GM21515 (cell line): ENCODE measurements around the gene PAK2.
"Not testable (repeated sequence)": the region's sequence is repeated elsewhere in the genome, so short reads cannot be mapped to it uniquely, and the experiment has no call there.

ENCODE experiments used
- ATAC-seq: cut with Tn5 transposase; IDR thresholded peaks from one replicate; pipeline ENCODE4 v1.9.1; 2021; ENCODE audit not compliant: unreplicated experiment

Gene PAK2

GRCh38 chr3:196736670-196737374 is 2.8 kb upstream of the PAK2 start:
- ATAC-seq: no peak

GRCh38 chr3:196737655-196738054 is 2.0 kb upstream of the PAK2 start:
- ATAC-seq: no peak

- peak; percentile 2 for ATAC-seq
Observed at GRCh38 chr3:196740481-196741248, 1.0 kb downstream of the PAK2 start.

GRCh38 chr3:196741249-196741889 is 1.7 kb downstream of the PAK2 start:
- no peak for ATAC-seq

- not testable (repeated sequence) for ATAC-seq
Observed at GRCh38 chr3:196743569-196743968, 3.9 kb downstream of the PAK2 start.

GRCh38 chr3:196749125-196749524 is 9.5 kb downstream of the PAK2 start:
- no peak for ATAC-seq

GRCh38 chr3:196753201-196753600 is 13.5 kb downstream of the PAK2 start:
- ATAC-seq: no peak

- no peak for ATAC-seq
Observed at GRCh38 chr3:196754091-196754981, 14.7 kb downstream of the PAK2 start.

- ATAC-seq: no peak
Observed at GRCh38 chr3:196756732-196757131, 17.1 kb downstream of the PAK2 start.

GRCh38 chr3:196757876-196758739 is 18.5 kb downstream of the PAK2 start:
- no peak for ATAC-seq

GRCh38 chr3:196763179-196763578 is 23.5 kb downstream of the PAK2 start:
- no peak for ATAC-seq

GRCh38 chr3:196765454-196765853 is 25.8 kb downstream of the PAK2 start:
- no peak for ATAC-seq

- ATAC-seq: no peak
Observed at GRCh38 chr3:196771067-196771466, 31.4 kb downstream of the PAK2 start.

- no peak for ATAC-seq
Observed at GRCh38 chr3:196772102-196772501, 32.4 kb downstream of the PAK2 start.

- ATAC-seq: no peak
Observed at GRCh38 chr3:196772897-196773296, 33.2 kb downstream of the PAK2 start.

- ATAC-seq: no peak
Observed at GRCh38 chr3:196774191-196774820, 34.6 kb downstream of the PAK2 start.

- no peak for ATAC-seq
Observed at GRCh38 chr3:196774848-196775422, 35.3 kb downstream of the PAK2 start.

- ATAC-seq: no peak
Observed at GRCh38 chr3:196775938-196776337, 36.3 kb downstream of the PAK2 start.

GRCh38 chr3:196777836-196778235 is 38.2 kb downstream of the PAK2 start:
- no peak for ATAC-seq
